ENCODE data around the gene TEX19.

Gene TEX19

GRCh38 chr17:82391496-82392066 lies 32.5 kb downstream of the TEX19 start:
- no peak for DNase-seq

GRCh38 chr17:82392209-82392920 lies 33.3 kb downstream of the TEX19 start:
- no peak for DNase-seq

GRCh38 chr17:82392941-82393340 lies 33.9 kb downstream of the TEX19 start:
- no peak for DNase-seq

- DNase-seq, result no peak
These were observed 35.2 kb downstream of the TEX19 start for GRCh38 chr17:82394278-82394677.

- DNase-seq, result no peak
These were observed 37.8 kb downstream of the TEX19 start for GRCh38 chr17:82396601-82397435.

GRCh38 chr17:82397449-82398335 lies 38.6 kb downstream of the TEX19 start:
- no peak for DNase-seq

GRCh38 chr17:82399041-82399441 lies 40.0 kb downstream of the TEX19 start:
- no peak for DNase-seq

- no peak for DNase-seq
These were observed 40.6 kb downstream of the TEX19 start for GRCh38 chr17:82399601-82400101.

- DNase-seq, result no peak
These were observed 41.2 kb downstream of the TEX19 start for GRCh38 chr17:82400206-82400605.

- peak; percentile 52 for DNase-seq
These were observed 41.8 kb downstream of the TEX19 start for GRCh38 chr17:82400830-82401229.

GRCh38 chr17:82402865-82403264 lies 43.8 kb downstream of the TEX19 start:
- DNase-seq, result no peak

GRCh38 chr17:82403662-82404660 lies 44.9 kb downstream of the TEX19 start:
- DNase-seq, result no peak

- no peak for DNase-seq
These were observed 46.0 kb downstream of the TEX19 start for GRCh38 chr17:82405051-82405450.

- DNase-seq, result no peak
These were observed 47.2 kb downstream of the TEX19 start for GRCh38 chr17:82406131-82406671.

- DNase-seq, result no peak
These were observed 48.2 kb downstream of the TEX19 start for GRCh38 chr17:82407255-82407654.

- no peak for DNase-seq
These were observed 49.4 kb downstream of the TEX19 start for GRCh38 chr17:82408288-82408937.

GRCh38 chr17:82408938-82409318 lies 49.9 kb downstream of the TEX19 start:
- DNase-seq, result no peak

GRCh38 chr17:82410014-82410716 lies 51.1 kb downstream of the TEX19 start:
- no peak for DNase-seq

- no peak for DNase-seq
These were observed 52.5 kb downstream of the TEX19 start for GRCh38 chr17:82411396-82412053.

Measured in activated naive CD4-positive, alpha-beta T cell treated with Interleukin-2 at 50 U/mL for 16 hours (primary cell).